GM13976 (cell line): ENCODE data around the gene CWC27.

Experiments
- DNase-seq: peaks from one replicate; pipeline ENCODE4 v3.0.0; 2012; ENCODE audit warnings: low spot score
- CTCF ChIP-seq: IDR thresholded peaks from 2 replicates; pipeline ENCODE4 v1.5.1; 2012; ENCODE audit warnings: borderline replicate concordance, mild to moderate bottlenecking; ENCODE audit not compliant: insufficient read depth; ENCODE audit errors: extremely low read depth, missing control alignments, control extremely low read depth
- in situ Hi-C: fragments of 300-500 bp; cut with MboI; formaldehyde crosslinking; loops from one replicate; pipeline ENCODE4 v1.12.0; 2022; ENCODE audit warnings: low sequenced_read_pairs, mixed read lengths, inconsistent platforms; ENCODE audit not compliant: unreplicated experiment

The CWC27 gene

GRCh38 chr5:65059681-65060598 is 291.2 kb downstream of the CWC27 start:
- in situ Hi-C loops = no loop called here
- no peak for DNase-seq
- no peak for TF ChIP-seq CTCF

GRCh38 chr5:65061250-65061973 is 292.7 kb downstream of the CWC27 start:
- in situ Hi-C loops = no loop called here
- DNase-seq = peak; percentile 31

GRCh38 chr5:65061974-65062353 is 293.2 kb downstream of the CWC27 start:
- in situ Hi-C loops = no loop called here
- no peak for TF ChIP-seq CTCF
- DNase-seq = peak; percentile 34

More at GRCh38 chr5:65061250-65061973, 292.7 kb downstream of the CWC27 start:
- TF ChIP-seq CTCF = no peak

GRCh38 chr5:65062469-65063083 is 293.8 kb downstream of the CWC27 start:
- no peak for DNase-seq
- in situ Hi-C loops = no loop called here
- TF ChIP-seq CTCF = no peak

- DNase-seq = no peak
- in situ Hi-C loops = no loop called here
- no peak for TF ChIP-seq CTCF
These were observed 296.3 kb downstream of the CWC27 start for GRCh38 chr5:65065001-65065511.
